K562 (cell line): ENCODE results near the gene TEX14. TPM values are rescaled to one million over a fixed set of nuclear protein-coding genes. Genes with fewer than 3 reads are reported as not detected.

Source experiments
- ATF7 ChIP-seq: fragments of 450-650 bp; IDR thresholded peaks from 2 replicates; pipeline ENCODE4 v1.7.1; 2014; ENCODE audit warnings: mild to moderate bottlenecking, moderate library complexity
- DPF2 ChIP-seq: fragments of 450-650 bp; IDR thresholded peaks from 2 replicates; pipeline ENCODE4 v1.6.1; 2016
- FIP1L1 ChIP-seq: fragments of 200-400 bp; formaldehyde crosslinking; IDR thresholded peaks from 2 replicates; pipeline ENCODE4 v1.6.1; 2018; ENCODE audit warnings: mild to moderate bottlenecking, low read depth, low read length; ENCODE audit not compliant: poor library complexity, severe bottlenecking
- HMG20B ChIP-seq: fragments of 250-450 bp; sonication (Bioruptor Pico); IDR thresholded peaks from 2 replicates; pipeline ENCODE4 v1.5.0; 2021; ENCODE audit warnings: mild to moderate bottlenecking
- ILF3 ChIP-seq: fragments of 450-650 bp; IDR thresholded peaks from 2 replicates; pipeline ENCODE4 v1.6.1; 2018; ENCODE audit warnings: antibody characterized with exemption, mild to moderate bottlenecking, moderate library complexity, borderline replicate concordance
- KDM1A ChIP-seq, 2 experiments: fragments of 450-650 bp; IDR thresholded peaks; 2 replicates each; pipeline ENCODE4 v1.6.1; 2016; ENCODE audit warnings: mild to moderate bottlenecking in 2 of 2
- KLF16 ChIP-seq: IDR thresholded peaks from 2 replicates; pipeline ENCODE4 v1.6.1; 2016; ENCODE audit warnings: antibody characterized with exemption
- MCM3 ChIP-seq: fragments of 450-650 bp; IDR thresholded peaks from 2 replicates; pipeline ENCODE4 v1.6.1; 2016
- MEF2A ChIP-seq: IDR thresholded peaks from 2 replicates; pipeline ENCODE4 v1.6.1; 2011; ENCODE audit warnings: low read depth, mild to moderate bottlenecking, low read length, moderate library complexity; ENCODE audit not compliant: control insufficient read depth
- NCOA2 ChIP-seq, 2 experiments: fragments of 450-650 bp; IDR thresholded peaks; 2 replicates each; pipeline ENCODE4 v1.6.1; 2018; ENCODE audit warnings: mild to moderate bottlenecking in 2 of 2, moderate library complexity in 1 of 2; ENCODE audit not compliant: partially characterized antibody in 2 of 2
- PCBP1 ChIP-seq: fragments of 200-400 bp; formaldehyde crosslinking; IDR thresholded peaks from 2 replicates; pipeline ENCODE4 v1.6.1; 2018; ENCODE audit warnings: mild to moderate bottlenecking, low read depth, low read length; ENCODE audit not compliant: poor library complexity, severe bottlenecking
- PHF20 ChIP-seq: fragments of 450-650 bp; IDR thresholded peaks from 2 replicates; pipeline ENCODE4 v1.6.1; 2018; ENCODE audit not compliant: partially characterized antibody
- RAD21 ChIP-seq, 2 experiments: fragments of 250-450 bp in 1 of 2; fragments of 450-650 bp in 1 of 2; sonication (Bioruptor Pico) in 1 of 2; formaldehyde crosslinking in 1 of 2; IDR thresholded peaks in 1 of 2; conservative IDR thresholded peaks in 1 of 2; 2 replicates each; pipeline versions ENCODE4 v1.4.0 to v1.8.0; 2020 to 2022; ENCODE audit warnings: mild to moderate bottlenecking in 2 of 2, moderate library complexity in 1 of 2
- REST ChIP-seq, 2 experiments: fragments of 450-650 bp; formaldehyde crosslinking in 1 of 2; IDR thresholded peaks; 2 replicates each; pipeline versions ENCODE4 v1.4.0 to v1.6.1; 2014 to 2020; ENCODE audit warnings: mild to moderate bottlenecking in 2 of 2, borderline replicate concordance in 1 of 2, low read depth in 1 of 2
- SMC3 ChIP-seq: conservative IDR thresholded peaks from 2 replicates; pipeline ENCODE4 v1.6.1; 2011; ENCODE audit warnings: low read depth, low read length, improper control_type of control experiment; ENCODE audit not compliant: insufficient read depth
- SRSF7 ChIP-seq: fragments of 200-400 bp; formaldehyde crosslinking; optimal IDR thresholded peaks from 2 replicates; pipeline ENCODE3; 2017; ENCODE audit warnings: mild to moderate bottlenecking, low read depth, low read length
- TRIM25 ChIP-seq: fragments of 450-650 bp; IDR thresholded peaks from 2 replicates; pipeline ENCODE4 v1.7.0; 2016; ENCODE audit warnings: borderline replicate concordance
- ZFPM2 ChIP-seq: fragments of 250-450 bp; sonication (Bioruptor Pico); IDR thresholded peaks from 2 replicates; pipeline ENCODE4 v1.5.1; 2022; ENCODE audit warnings: mild to moderate bottlenecking
- ZNF3 ChIP-seq: fragments of 250-450 bp; sonication (Bioruptor Pico); IDR thresholded peaks from 2 replicates; pipeline ENCODE4 v1.5.0; 2021; ENCODE audit warnings: mild to moderate bottlenecking, moderate library complexity
- ZNF707 ChIP-seq: fragments of 250-450 bp; sonication (Bioruptor Pico); conservative IDR thresholded peaks from 2 replicates; pipeline ENCODE4 v1.8.0; 2022; ENCODE audit warnings: inconsistent platforms, mild to moderate bottlenecking, moderate library complexity
- polyA plus RNA-seq, 8 experiments: library from polyadenylated mRNA; depleted of rRNA in 4 of 8; stranded (reverse) in 5 of 8; unstranded in 3 of 8; fragments of >200 nt; fragmentation: Nextera tagmentation in 2 of 8; fragmentation: Illumina TruSeq in 1 of 8; extraction: Ambion mirVana in 2 of 8; extraction: Trizol in 1 of 8; gene quantifications; 2 replicates each; pipeline versions ENCODE4 v1.2.1 to v1.2.3, GENCODE V29; 2011 to 2014; ENCODE audit warnings: inconsistent platforms in 1 of 8, missing spikeins in 1 of 8
- total RNA-seq, 7 experiments: library from RNA; depleted of rRNA in 6 of 7; stranded (reverse); fragments of >200 nt in 6 of 7; fragmentation: Illumina TruSeq in 2 of 7; extraction: Trizol in 2 of 7; gene quantifications; 2 replicates each; pipeline versions ENCODE4 v1.2.1 to v1.2.3, GENCODE V29; 2011 to 2021; ENCODE audit warnings: low replicate concordance in 1 of 7

The TEX14 gene
- total and polyA plus RNA-seq, 9 of the 15 experiments (the other 6 are each of a cell fraction or from before 2014, with no cell fraction given) = 0.05 to 0.12 (median 0.09) TPM; not detected in 1

- no peak for TF ChIP-seq TRIM25
- no peak for TF ChIP-seq ZFPM2 (CRISPR knock-in tag)
- no peak for TF ChIP-seq KDM1A (IDR thresholded peaks at IDR 0.05)
- no peak for TF ChIP-seq ZNF3 (CRISPR knock-in tag)
- TF ChIP-seq PCBP1 = no peak
- TF ChIP-seq FIP1L1 = no peak
- peak; percentile 29; the same call in 1 of the 2 replicates for TF ChIP-seq KLF16
- TF ChIP-seq PHF20 = no peak
- peak; percentile 87 to 94 for TF ChIP-seq RAD21 (CRISPR knock-in tag; conservative IDR thresholded peaks at IDR 0.05 in 1 of 2, IDR thresholded peaks at IDR 0.05 in 1 of 2)
- TF ChIP-seq REST (IDR thresholded peaks at IDR 0.05; ENCODE audit: borderline replicate concordance) = peak; percentile 84
- TF ChIP-seq REST (CRISPR knock-in tag; IDR thresholded peaks at IDR 0.05; ENCODE audit: low read depth) = no peak
- TF ChIP-seq SRSF7 = no peak
- TF ChIP-seq HMG20B (CRISPR knock-in tag) = no peak
- TF ChIP-seq MCM3 = no peak
- TF ChIP-seq ATF7 = no peak
- TF ChIP-seq DPF2 = no peak
- no peak for TF ChIP-seq MEF2A
- TF ChIP-seq ZNF707 (CRISPR knock-in tag) = no peak
- peak in 1 of 2 experiments; percentile 48 for TF ChIP-seq NCOA2 (IDR thresholded peaks at IDR 0.05; ENCODE audit: partially characterized antibody in 2 of 2)
- TF ChIP-seq SMC3 = peak; percentile 43; the same call in 1 of the 2 replicates
- no peak for TF ChIP-seq ILF3
Observed at GRCh38 chr17:58710948-58711552, 19.2 kb upstream of the TEX14 start (continued).
